Epithelial cell of proximal tubule (primary cell): Measurements from ENCODE around the gene MLKL. TPM values are rescaled to one million over a fixed set of nuclear protein-coding genes. Genes with fewer than 3 reads are reported as not detected.

Source experiments
- DNase-seq: peaks from one replicate; pipeline ENCODE4 v3.0.0-alpha.2; 2011; ENCODE audit warnings: low read depth
- H3K4me3 ChIP-seq: 2 replicates; pipeline ENCODE4 v1.5.1; 2011; ENCODE audit warnings: low read depth, mild to moderate bottlenecking, low read length
- total RNA-seq: library from RNA; depleted of rRNA; stranded (reverse); fragments of >200 nt; gene quantifications from 2 replicates; pipeline ENCODE4 v1.2.3, GENCODE V29; 2015
- TF ChIP-seq, protein P1 (sequence below): conservative IDR thresholded peaks from 2 replicates; pipeline ENCODE4 v1.5.1; 2012; ENCODE audit warnings: low read depth, mild to moderate bottlenecking, low read length

MLKL gene
- total RNA-seq, 1 donor from 2014 or later, result 16.9 TPM

DNA sequence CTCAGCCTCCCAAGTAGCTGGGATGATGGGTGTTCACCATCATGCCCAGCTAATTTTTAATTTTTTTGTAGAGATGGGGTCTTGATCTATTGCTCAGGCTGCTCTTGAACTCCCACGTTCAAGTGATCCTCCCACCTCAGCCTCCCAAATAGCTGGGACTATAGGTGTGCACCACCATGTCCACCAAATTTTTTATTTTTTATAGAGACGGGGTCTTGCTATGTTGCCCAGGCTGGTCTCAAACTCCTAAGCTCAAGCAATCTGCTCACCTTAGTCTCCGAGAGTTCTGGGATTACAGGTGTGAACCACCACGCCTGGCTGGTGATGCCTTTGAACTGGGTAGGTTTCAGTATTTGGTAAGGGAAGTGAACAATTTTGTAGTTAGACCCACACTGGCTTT lies 43.9 kb upstream of the MLKL start:
- no peak overlapping the region for H3K4me3 ChIP-seq
- no peak for DNase-seq
- TF ChIP-seq, protein P1, sequence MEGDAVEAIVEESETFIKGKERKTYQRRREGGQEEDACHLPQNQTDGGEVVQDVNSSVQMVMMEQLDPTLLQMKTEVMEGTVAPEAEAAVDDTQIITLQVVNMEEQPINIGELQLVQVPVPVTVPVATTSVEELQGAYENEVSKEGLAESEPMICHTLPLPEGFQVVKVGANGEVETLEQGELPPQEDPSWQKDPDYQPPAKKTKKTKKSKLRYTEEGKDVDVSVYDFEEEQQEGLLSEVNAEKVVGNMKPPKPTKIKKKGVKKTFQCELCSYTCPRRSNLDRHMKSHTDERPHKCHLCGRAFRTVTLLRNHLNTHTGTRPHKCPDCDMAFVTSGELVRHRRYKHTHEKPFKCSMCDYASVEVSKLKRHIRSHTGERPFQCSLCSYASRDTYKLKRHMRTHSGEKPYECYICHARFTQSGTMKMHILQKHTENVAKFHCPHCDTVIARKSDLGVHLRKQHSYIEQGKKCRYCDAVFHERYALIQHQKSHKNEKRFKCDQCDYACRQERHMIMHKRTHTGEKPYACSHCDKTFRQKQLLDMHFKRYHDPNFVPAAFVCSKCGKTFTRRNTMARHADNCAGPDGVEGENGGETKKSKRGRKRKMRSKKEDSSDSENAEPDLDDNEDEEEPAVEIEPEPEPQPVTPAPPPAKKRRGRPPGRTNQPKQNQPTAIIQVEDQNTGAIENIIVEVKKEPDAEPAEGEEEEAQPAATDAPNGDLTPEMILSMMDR, result no peak

DNA sequence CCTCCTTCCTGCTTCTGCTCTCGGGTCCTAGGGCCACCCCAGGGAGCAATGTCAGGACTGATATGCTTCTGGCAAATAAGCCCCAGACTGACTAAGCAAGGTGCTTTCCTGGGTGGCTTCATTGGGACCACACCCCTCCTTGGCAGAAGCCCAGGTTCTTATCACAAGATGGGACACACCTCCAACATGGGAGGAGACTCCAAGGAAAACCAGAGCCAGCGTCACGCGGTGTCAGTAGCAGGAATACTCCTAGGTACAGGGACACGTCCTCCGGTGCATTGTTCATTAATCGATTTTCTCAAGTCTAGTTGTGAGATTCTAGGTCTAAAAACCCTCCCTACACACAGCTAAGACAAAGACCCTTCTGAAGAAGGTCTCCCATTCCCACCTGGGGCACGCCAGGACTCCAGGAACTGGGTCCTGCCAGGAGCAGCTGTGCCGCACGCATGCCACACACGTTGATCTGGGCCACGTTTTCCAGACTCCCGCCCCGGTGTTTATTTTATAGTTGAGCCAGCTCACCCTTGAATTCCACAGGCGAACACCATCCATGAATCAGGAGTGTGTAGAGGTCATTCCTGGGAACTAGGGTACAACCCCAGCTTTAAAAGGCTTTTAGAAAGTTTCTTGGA lies 43.1 kb upstream of the MLKL start:
- H3K4me3 ChIP-seq, result peak overlapping the region; percentile 40
- TF ChIP-seq, protein P1, result no peak
- DNase-seq, result peak; percentile 92

DNA sequence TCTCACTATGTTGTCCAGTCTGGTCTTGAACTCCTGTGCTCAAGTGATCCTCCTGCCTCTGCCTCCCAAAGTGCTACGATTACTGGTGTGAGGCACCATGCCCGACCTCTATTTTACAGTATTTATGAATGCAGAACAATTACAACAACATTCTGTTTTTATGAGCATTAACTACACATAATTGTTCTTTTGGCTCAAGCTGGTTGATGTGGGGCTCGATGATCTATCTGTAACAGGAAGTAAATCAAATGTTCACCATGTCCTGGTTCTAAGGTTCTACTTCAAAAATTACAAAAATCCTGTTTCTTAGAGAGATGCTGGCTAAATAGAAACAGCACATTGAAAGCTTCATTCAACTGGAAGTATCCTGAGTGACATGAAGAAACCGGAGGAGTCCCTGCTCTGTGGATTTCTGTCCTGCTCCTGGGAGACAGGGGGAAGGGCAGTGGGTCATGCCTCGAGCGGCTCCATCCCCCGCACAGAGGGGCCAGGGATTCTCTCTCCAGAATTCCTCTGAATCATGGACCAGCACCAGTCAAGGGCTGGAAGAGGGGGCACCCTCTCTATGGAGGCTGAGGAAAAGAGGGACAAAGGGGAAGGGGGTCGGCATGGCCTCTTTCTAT lies 42.5 kb upstream of the MLKL start:
- H3K4me3 ChIP-seq, result peak overlapping the region; percentile 40
- TF ChIP-seq, protein P1, result no peak
- DNase-seq, result no peak

GRCh38 chr16:74742051-74742481 lies 41.4 kb upstream of the MLKL start:
- no peak overlapping the region for H3K4me3 ChIP-seq
- no peak for DNase-seq
- TF ChIP-seq, protein P1, result no peak

GRCh38 chr16:74740795-74741304 lies 40.2 kb upstream of the MLKL start:
- H3K4me3 ChIP-seq, result no peak overlapping the region
- TF ChIP-seq, protein P1, result no peak
- DNase-seq, result no peak

DNA sequence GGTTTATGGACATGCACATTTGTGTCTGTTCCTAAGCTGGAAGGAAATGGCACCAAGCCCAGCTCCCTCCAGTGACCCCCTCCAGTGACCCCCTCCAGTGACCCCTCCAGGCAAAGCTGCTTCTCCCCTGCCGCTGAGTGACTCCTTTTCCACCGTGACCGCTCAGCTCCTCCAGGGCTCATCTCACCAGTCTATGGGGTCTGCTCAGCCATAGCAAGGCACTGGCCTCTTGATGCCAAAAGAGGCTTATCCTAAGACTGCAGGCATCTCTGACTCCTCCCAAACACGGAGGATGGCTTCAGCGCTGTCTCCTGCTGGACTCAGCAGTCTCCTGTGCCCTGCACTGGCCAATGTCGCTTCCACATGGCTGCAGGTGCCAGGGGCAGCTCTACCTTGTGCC lies 38.6 kb upstream of the MLKL start:
- TF ChIP-seq, protein P1, result no peak
- DNase-seq, result no peak
- no peak overlapping the region for H3K4me3 ChIP-seq
